OCI-LY7 (cell line): ENCODE data around the gene GOT1. TPM values are rescaled to one million over a fixed set of nuclear protein-coding genes. Genes with fewer than 3 reads are reported as not detected.

Experiments used
- BruUV-seq: library from RNA; stranded (reverse); fragments of 400-500 nt; replicated peaks from 2 replicates; lab custom pipeline; 2021; lab: Mats Ljungman, UMichigan
- CTCF ChIA-PET: fragments of 300-600 bp; sonication (Branson Sonifier 250); formaldehyde crosslinking; loops from one replicate; lab custom pipeline; 2022; ENCODE audit warnings: antibody characterized with exemption; ENCODE audit not compliant: unreplicated experiment; lab: Charles Lee
- POLR2A ChIA-PET: fragments of 300-600 bp; sonication (Branson Sonifier 250); formaldehyde crosslinking; loops from one replicate; lab custom pipeline; 2022; ENCODE audit warnings: antibody characterized with exemption; lab: Charles Lee
- DNase-seq: peaks from one replicate; pipeline ENCODE4 v3.0.0-alpha.2; 2015; ENCODE audit warnings: low spot score
- H2AFZ ChIP-seq: fragments of 200-600 bp; sonication (generic), shearing (Covaris generic); 2 replicates; pipeline ENCODE4 v1.6.1; 2014; ENCODE audit warnings: mild to moderate bottlenecking, antibody characterized with exemption, low read length, moderate library complexity
- H3K27ac ChIP-seq: fragments of 200-600 bp; sonication (generic); 2 replicates; pipeline ENCODE4 v1.5.1; 2014; ENCODE audit warnings: mixed run types, low read depth, mild to moderate bottlenecking, moderate library complexity, low read length, inconsistent platforms; ENCODE audit not compliant: poor library complexity, severe bottlenecking
- H3K36me3 ChIP-seq: fragments of 200-600 bp; sonication (generic); 2 replicates; pipeline ENCODE4 v1.6.1; 2014; ENCODE audit warnings: mild to moderate bottlenecking, antibody characterized with exemption, low read length, moderate library complexity, mixed read lengths; ENCODE audit not compliant: insufficient read depth
- H3K4me1 ChIP-seq: fragments of 200-600 bp; sonication (generic); 2 replicates; pipeline ENCODE4 v1.5.1; 2014; ENCODE audit warnings: mild to moderate bottlenecking, low read length; ENCODE audit not compliant: insufficient read depth, poor library complexity, severe bottlenecking
- H3K4me2 ChIP-seq: fragments of 200-600 bp; sonication (generic); 2 replicates; pipeline ENCODE4 v1.6.1; 2014; ENCODE audit warnings: mild to moderate bottlenecking, low read length
- H3K4me3 ChIP-seq: fragments of 200-600 bp; sonication (generic); 2 replicates; pipeline ENCODE4 v1.5.1; 2014; ENCODE audit warnings: mild to moderate bottlenecking, low read depth, low read length; ENCODE audit not compliant: poor library complexity, severe bottlenecking
- H3K79me2 ChIP-seq: fragments of 200-600 bp; sonication (generic); 2 replicates; pipeline ENCODE4 v1.6.1; 2016; ENCODE audit warnings: low read depth, mild to moderate bottlenecking, low read length, moderate library complexity, mixed read lengths; ENCODE audit not compliant: insufficient read depth
- H3K9me2 ChIP-seq: fragments of 200-600 bp; sonication (generic); 2 replicates; pipeline ENCODE4 v1.6.1; 2016; ENCODE audit warnings: mild to moderate bottlenecking, low read length, mixed read lengths; ENCODE audit not compliant: insufficient read depth
- H3K9me3 ChIP-seq: fragments of 200-600 bp; sonication (generic); 2 replicates; pipeline ENCODE4 v1.6.1; 2014; ENCODE audit warnings: mild to moderate bottlenecking, mixed run types, low read length, mixed read lengths
- H4K20me1 ChIP-seq: fragments of 200-600 bp; sonication (generic); 2 replicates; pipeline ENCODE4 v1.6.1; 2014; ENCODE audit warnings: mild to moderate bottlenecking, antibody characterized with exemption, low read length, moderate library complexity, mixed read lengths; ENCODE audit not compliant: insufficient read depth
- CTCF ChIP-seq: fragments of 200-600 bp; sonication (generic); conservative IDR thresholded peaks from 2 replicates; pipeline ENCODE4 v1.5.1; 2014; ENCODE audit warnings: mild to moderate bottlenecking, antibody characterized with exemption, low read length, moderate library complexity, mixed read lengths
- EZH2phosphoT487 ChIP-seq: fragments of 200-600 bp; sonication (generic); IDR thresholded peaks from 2 replicates; pipeline ENCODE4 v1.6.1; 2018; ENCODE audit warnings: low read depth, borderline replicate concordance, mild to moderate bottlenecking, mixed run types, antibody characterized with exemption, low read length, moderate library complexity, mixed read lengths
- intact Hi-C: fragments of 100-400 bp; cut with micrococcal nuclease; formaldehyde crosslinking; loops from one replicate; pipeline ENCODE4 v1.10.0; 2022; ENCODE audit not compliant: unreplicated experiment
- total RNA-seq, 2 experiments: library from RNA; depleted of rRNA in 1 of 2; stranded (reverse); fragments of >200 nt in 1 of 2; shearing (Covaris generic) in 1 of 2; gene quantifications; 2 replicates each; pipeline ENCODE4 v1.2.3, GENCODE V29; 2014 to 2022

Gene GOT1
- total RNA-seq, 2 experiments from 2014 or later = 26.4 to 50.4 TPM

DNA sequence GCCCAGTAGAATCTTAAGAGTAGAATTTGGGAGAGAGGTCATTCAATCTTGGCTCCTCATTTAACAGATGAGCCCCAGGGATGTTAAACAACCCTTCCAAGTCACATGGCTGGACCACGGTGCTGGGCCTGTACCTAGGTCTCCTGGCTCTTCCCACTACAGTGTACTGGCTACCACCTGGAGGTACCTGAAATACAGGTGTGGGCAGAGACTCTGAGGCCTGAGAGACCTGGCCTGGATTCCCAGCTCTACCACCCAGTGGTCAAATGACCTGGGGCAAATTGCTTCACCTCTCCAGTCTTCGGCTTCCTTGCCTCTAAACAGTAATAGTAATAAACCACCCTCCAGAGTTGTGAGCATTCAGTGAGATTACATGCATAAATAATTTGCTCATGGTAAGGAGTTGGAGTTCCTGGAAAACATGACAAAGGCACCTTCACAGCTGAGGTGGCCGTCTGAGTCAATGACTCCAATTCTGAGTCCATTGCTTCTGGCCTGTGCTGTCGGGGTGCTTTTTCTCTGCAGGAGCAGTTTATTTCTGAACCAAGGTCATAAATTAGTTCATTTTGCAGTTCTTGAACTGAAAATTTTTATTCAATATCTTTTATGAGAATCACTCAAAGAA, 2.7 kb downstream of the GOT1 start:
- Histone ChIP-seq H3K4me1 (peaks cover 11% of the 10 kb centered on the region), H3K4me3 (no peak overlapping the region), H3K9me2 (no peaks in the 10 kb centered on the region), H3K9me3 (no peaks in the 10 kb centered on the region), H4K20me1 (0 out of 2 replicates have a peak, but pooled peaks cover 7% of the 10 kb centered on the region), H3K27ac (no peak overlapping the region), H2AFZ (no peak overlapping the region), H3K36me3 (peaks cover 25% of the 10 kb centered on the region; the same call in 1 of the 2 replicates), H3K4me2 (no peak overlapping the region), H3K79me2 (peaks cover 33% of the 10 kb centered on the region; the same call in 1 of the 2 replicates)
- ChIA-PET CTCF (no interaction called here), POLR2A (interaction anchor here (0.6 kb wide), 1 partner anchor 14 kb away, joined by 3 read pairs; no protein-coding TSS in a partner anchor)
- TF ChIP-seq CTCF (no peak), EZH2phosphoT487 (no peak)
- no peak for DNase-seq
- intact Hi-C loops = no loop called here
- BruUV-seq = no TSS peak

GRCh38 chr10:99426689-99427088, 3.7 kb downstream of the GOT1 start:
- Histone ChIP-seq H3K9me2 (no peaks in the 10 kb centered on the region), H3K4me1 (peaks cover 8% of the 10 kb centered on the region), H4K20me1 (no peaks in the 10 kb centered on the region), H3K36me3 (peaks cover 25% of the 10 kb centered on the region; the same call in 1 of the 2 replicates), H3K4me2 (no peak overlapping the region), H3K9me3 (no peaks in the 10 kb centered on the region), H3K79me2 (peaks cover 30% of the 10 kb centered on the region; the same call in 1 of the 2 replicates), H3K27ac (no peak overlapping the region), H2AFZ (no peak overlapping the region), H3K4me3 (no peak overlapping the region)
- BruUV-seq = no TSS peak
- POLR2A ChIA-PET = no interaction called here
- CTCF ChIA-PET = no interaction called here
- intact Hi-C loops = no loop called here
- no peak for DNase-seq
- TF ChIP-seq CTCF = no peak
- no peak for TF ChIP-seq EZH2phosphoT487

DNA sequence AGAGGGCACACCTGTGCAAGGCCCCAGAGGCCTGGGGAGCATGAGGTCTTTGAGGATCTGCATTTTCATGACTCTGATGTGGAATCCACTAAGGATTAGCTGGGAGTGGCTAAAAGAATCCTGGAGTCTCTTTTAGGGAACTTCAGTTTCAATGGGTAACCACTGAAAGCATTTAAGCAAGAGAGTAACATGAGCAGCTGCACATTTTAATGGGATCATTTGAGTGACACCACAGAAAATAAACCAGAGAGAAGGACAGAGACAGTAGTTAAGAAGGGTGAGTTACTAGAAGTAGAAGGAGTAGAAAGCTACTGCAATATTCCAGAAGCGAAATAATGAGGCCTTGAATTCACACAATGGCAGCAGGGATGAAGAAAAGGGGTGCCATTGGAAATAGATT, 5.2 kb downstream of the GOT1 start:
- Histone ChIP-seq H3K79me2 (peaks cover 21% of the 10 kb centered on the region; the same call in 1 of the 2 replicates), H3K4me2 (no peak overlapping the region), H2AFZ (no peak overlapping the region), H4K20me1 (no peaks in the 10 kb centered on the region), H3K9me3 (no peaks in the 10 kb centered on the region), H3K27ac (no peak overlapping the region), H3K4me3 (no peak overlapping the region), H3K9me2 (no peaks in the 10 kb centered on the region), H3K36me3 (peaks cover 35% of the 10 kb centered on the region; the same call in 1 of the 2 replicates), H3K4me1 (peaks cover 5% of the 10 kb centered on the region)
- no TSS peak for BruUV-seq
- no peak for DNase-seq
- intact Hi-C loops = no loop called here
- ChIA-PET POLR2A (no interaction called here), CTCF (no interaction called here)
- TF ChIP-seq CTCF (no peak), EZH2phosphoT487 (no peak)
